Endothelial cell of umbilical vein (primary cell): ENCODE measurements around the gene TRIM17. TPM values are rescaled to one million over a fixed set of nuclear protein-coding genes. Genes with fewer than 3 reads are reported as not detected.

Source experiments
- BruUV-seq: library from RNA; stranded (reverse); fragments of 400-500 nt; replicated peaks from 2 replicates; lab custom pipeline; 2021; lab: Mats Ljungman, UMichigan
- CTCF ChIA-PET: fragments of 300-600, 350-600 bp; sonication (Branson Sonifier 250); formaldehyde crosslinking; loops from one replicate; lab custom pipeline; 2021; ENCODE audit warnings: antibody characterized with exemption, inconsistent platforms; lab: Charles Lee
- POLR2A ChIA-PET: fragments of 300-600, 350-600 bp; sonication (Branson Sonifier 250); formaldehyde crosslinking; loops from one replicate; lab custom pipeline; 2021; ENCODE audit warnings: antibody characterized with exemption, inconsistent platforms; lab: Charles Lee
- DNase-seq: peaks from one replicate; pipeline ENCODE4 v3.0.0-alpha.2; 2011; ENCODE audit warnings: low read depth, low spot score
- FAIRE-seq: peaks from 2 replicates; lab custom pipeline; 2011; peaks lifted over from hg19 to GRCh38; lab: Jason Lieb, UNC
- H2AFZ ChIP-seq: 2 replicates; pipeline ENCODE4 v1.6.0; 2012; ENCODE audit warnings: low read depth, low read length, control low read depth, inconsistent platforms
- H3K27ac ChIP-seq: 2 replicates; pipeline ENCODE4 v1.5.1; 2011; ENCODE audit warnings: low read depth, mild to moderate bottlenecking, control low read depth, low read length, moderate library complexity; ENCODE audit not compliant: insufficient read depth
- H3K27me3 ChIP-seq, 2 experiments: 2 replicates each; pipeline versions ENCODE4 v1.6.0 to v1.6.1; 2011; ENCODE audit warnings: low read length in 2 of 2, mixed read lengths in 1 of 2; ENCODE audit not compliant: control insufficient read depth in 2 of 2, insufficient read depth in 2 of 2
- H3K36me3 ChIP-seq, 2 experiments: 2 replicates in 1 of 2; 3 replicates in 1 of 2; pipeline ENCODE4 v1.5.1; 2011; ENCODE audit warnings: low read length in 2 of 2, mild to moderate bottlenecking in 1 of 2, moderate library complexity in 1 of 2; ENCODE audit not compliant: control insufficient read depth in 2 of 2, insufficient read depth in 2 of 2; ENCODE audit errors: extremely low read depth in 1 of 2
- H3K4me1 ChIP-seq: 3 replicates; pipeline ENCODE4 v1.5.1; 2011; ENCODE audit warnings: mild to moderate bottlenecking, low read length; ENCODE audit not compliant: control insufficient read depth, insufficient read depth; ENCODE audit errors: extremely low read depth
- H3K4me2 ChIP-seq: 2 replicates; pipeline ENCODE4 v1.6.1; 2011; ENCODE audit warnings: low read length, control low read depth, mixed read lengths; ENCODE audit not compliant: insufficient read depth
- H3K4me3 ChIP-seq, 3 experiments: fragments of 200-600 bp in 1 of 3; sonication (generic), shearing (Covaris generic) in 1 of 3; replicated peaks in 1 of 3; 2 replicates each; pipeline ENCODE4 v1.5.1; 2011 to 2016; ENCODE audit warnings: control low read depth in 3 of 3, low read length in 3 of 3, mild to moderate bottlenecking in 2 of 3, inconsistent platforms in 1 of 3, low read depth in 1 of 3, moderate library complexity in 1 of 3; ENCODE audit not compliant: insufficient read depth in 1 of 3
- H3K79me2 ChIP-seq: 2 replicates; pipeline ENCODE4 v1.6.0; 2012; ENCODE audit warnings: low read length, inconsistent platforms; ENCODE audit not compliant: control insufficient read depth, insufficient read depth
- H3K9ac ChIP-seq: replicated peaks from 2 replicates; pipeline ENCODE3; 2011; ENCODE audit warnings: low read length, control low read depth; ENCODE audit not compliant: insufficient read depth; ENCODE audit errors: extremely low read depth
- H3K9me1 ChIP-seq: replicated peaks from 3 replicates; pipeline ENCODE4 v1.6.0; 2011; ENCODE audit warnings: mild to moderate bottlenecking, low read length; ENCODE audit not compliant: control insufficient read depth, insufficient read depth; ENCODE audit errors: extremely low read depth
- H3K9me3 ChIP-seq: replicated peaks from 2 replicates; pipeline ENCODE4 v1.5.1; 2012; ENCODE audit warnings: low read length, inconsistent platforms; ENCODE audit not compliant: control insufficient read depth, insufficient read depth
- H4K20me1 ChIP-seq: replicated peaks from 2 replicates; pipeline ENCODE3; 2011; ENCODE audit warnings: mild to moderate bottlenecking, low read length; ENCODE audit not compliant: control insufficient read depth, insufficient read depth; ENCODE audit errors: extremely low read depth
- CTCF ChIP-seq, 2 donors: IDR thresholded peaks; 1 replicate in 1 of 2; 2 replicates in 1 of 2; pipeline ENCODE4 v1.5.1; 2011; ENCODE audit warnings: low read length in 2 of 2, mild to moderate bottlenecking in 2 of 2, moderate library complexity in 2 of 2, control low read depth in 1 of 2, inconsistent platforms in 1 of 2, low read depth in 1 of 2; ENCODE audit not compliant: insufficient read depth in 1 of 2; ENCODE audit errors: extremely low read depth in 1 of 2
- EZH2 ChIP-seq: IDR thresholded peaks from 2 replicates; pipeline ENCODE4 v1.6.1; 2012; ENCODE audit warnings: borderline replicate concordance, low read depth, mild to moderate bottlenecking, moderate library complexity, low read length, inconsistent platforms; ENCODE audit not compliant: severe bottlenecking
- FOS ChIP-seq: IDR thresholded peaks from 2 replicates; pipeline ENCODE4 v1.6.1; 2011; ENCODE audit warnings: mild to moderate bottlenecking, low read length, moderate library complexity, borderline replicate concordance; ENCODE audit not compliant: insufficient read depth
- GATA2 ChIP-seq: IDR thresholded peaks from 2 replicates; pipeline ENCODE4 v1.7.0; 2011; ENCODE audit warnings: low read depth, mild to moderate bottlenecking, moderate library complexity, mixed read lengths, low read length; ENCODE audit not compliant: insufficient read length, insufficient read depth
- JUN ChIP-seq: IDR thresholded peaks from 2 replicates; pipeline ENCODE4 v1.6.1; 2011; ENCODE audit warnings: borderline replicate concordance, low read depth; ENCODE audit not compliant: insufficient read length, insufficient read depth
- MAX ChIP-seq: IDR thresholded peaks from 2 replicates; pipeline ENCODE4 v1.6.1; 2011; ENCODE audit not compliant: insufficient read depth, insufficient read length
- MYC ChIP-seq: IDR thresholded peaks from one replicate; pipeline ENCODE4 v1.6.1; 2011; ENCODE audit warnings: mild to moderate bottlenecking, low read depth, low read length
- POLR2A ChIP-seq: IDR thresholded peaks from 2 replicates; pipeline ENCODE4 v1.6.1; 2012; ENCODE audit warnings: low read depth, mild to moderate bottlenecking, control low read depth, low read length
- POLR2AphosphoS5 ChIP-seq: IDR thresholded peaks from 2 replicates; pipeline ENCODE4 v1.6.1; 2012; ENCODE audit warnings: low read depth, mild to moderate bottlenecking, control low read depth, low read length, moderate library complexity; ENCODE audit not compliant: insufficient read depth
- dilution Hi-C: fragments of 300-500 bp; cut with MboI; formaldehyde crosslinking; loops from one replicate; pipeline ENCODE4 v1.15.0; 2019; ENCODE audit warnings: low sequenced_read_pairs; ENCODE audit not compliant: extremely low pct_ligation_motif_present
- intact Hi-C: fragments of 100-400 bp; cut with micrococcal nuclease; formaldehyde crosslinking; loops from one replicate; pipeline ENCODE4 v1.10.0; 2022
- polyA plus RNA-seq, 4 experiments: library from polyadenylated mRNA; depleted of rRNA in 3 of 4; stranded (reverse) in 3 of 4; unstranded in 1 of 4; fragments of >200 nt; gene quantifications; 2 replicates each; pipeline versions ENCODE4 v1.2.1 to v1.2.3, GENCODE V29; 2011 to 2012; ENCODE audit warnings: missing spikeins in 1 of 4
- total RNA-seq: library from RNA; stranded (reverse); gene quantifications from 2 replicates; pipeline ENCODE4 v1.2.3, GENCODE V29; 2021

TRIM17 gene
- total and polyA plus RNA-seq, 2 donors (not counting 3 experiments of a cell fraction or from before 2014, with no cell fraction given), result not detected

DNA sequence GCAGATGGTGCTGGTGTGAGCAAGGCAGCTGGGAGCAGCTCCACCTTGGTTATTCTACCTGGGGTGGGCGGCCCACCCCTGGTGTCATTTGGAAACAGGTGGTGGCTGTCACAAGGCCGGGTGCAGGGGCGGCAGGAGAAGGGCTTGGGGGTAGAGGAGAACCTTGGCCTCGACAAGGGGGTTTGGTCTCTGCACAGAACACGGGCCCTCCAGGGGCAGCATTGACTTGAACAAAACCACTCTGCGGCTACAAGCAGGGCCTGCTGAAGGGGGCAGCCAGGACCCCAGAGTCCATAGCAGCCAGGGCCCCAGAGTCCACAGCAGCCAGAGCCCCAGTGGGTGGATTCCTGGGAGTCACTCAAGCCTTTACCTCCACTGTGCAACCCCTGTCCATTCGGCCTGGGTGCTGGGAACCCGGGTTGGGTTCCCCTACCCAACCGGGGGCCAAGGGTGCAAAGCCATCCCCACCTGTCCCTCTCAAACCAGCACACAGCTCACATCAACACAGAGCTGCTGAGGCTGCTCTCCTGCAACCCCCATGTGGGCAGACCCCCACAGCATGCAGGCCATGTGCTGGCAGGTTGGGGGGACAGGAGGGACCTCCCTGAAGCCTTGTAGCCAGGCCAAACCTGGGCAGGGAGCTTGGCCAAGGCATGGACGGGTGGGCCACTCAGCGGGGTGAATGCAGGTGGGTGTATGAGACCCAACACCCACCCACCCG is 17.8 kb downstream of the TRIM17 start:
- Histone ChIP-seq H3K4me3 (no peak overlapping the region), H3K79me2 (peaks cover 36% of the 10 kb centered on the region), H3K4me1 (peaks cover under 1% of the 10 kb centered on the region), H3K9me1 (no peaks in the 10 kb centered on the region), H3K4me2 (no peak overlapping the region), H2AFZ (no peak overlapping the region), H3K9ac (no peak overlapping the region), H3K36me3 (peaks cover 2 to 32% of the 10 kb centered on the region in 2 experiments), H3K27me3 (no peaks in the 10 kb centered on the region), H3K9me3 (no peaks in the 10 kb centered on the region), H4K20me1 (no peaks in the 10 kb centered on the region), H3K27ac (no peak overlapping the region)
- FAIRE-seq (no peak), DNase-seq (no peak)
- TF ChIP-seq POLR2A (no peak), POLR2AphosphoS5 (no peak), GATA2 (no peak), MYC (no peak), FOS (no peak), JUN (no peak), MAX (no peak), CTCF (IDR thresholded peaks at IDR 0.05; ENCODE audit: extremely low read depth in 1 of 2, insufficient read depth in 1 of 2, low read depth in 1 of 2, low read length in 2 of 2) (no peak), EZH2 (no peak)
- POLR2A ChIA-PET, result interaction anchor here (0.7 kb wide), 1 partner anchor 176 kb away, joined by 5 read pairs; no protein-coding TSS in a partner anchor
- BruUV-seq, result no TSS peak
- CTCF ChIA-PET, result no interaction called here
- dilution Hi-C loops (no loop called here), intact Hi-C loops (no loop called here)
